Measurements from ENCODE around the gene PCDH9.
"Not testable (repeated sequence)": the region's sequence is repeated elsewhere in the genome, so short reads cannot be mapped to it uniquely, and the experiment has no call there.

The PCDH9 gene

DNA sequence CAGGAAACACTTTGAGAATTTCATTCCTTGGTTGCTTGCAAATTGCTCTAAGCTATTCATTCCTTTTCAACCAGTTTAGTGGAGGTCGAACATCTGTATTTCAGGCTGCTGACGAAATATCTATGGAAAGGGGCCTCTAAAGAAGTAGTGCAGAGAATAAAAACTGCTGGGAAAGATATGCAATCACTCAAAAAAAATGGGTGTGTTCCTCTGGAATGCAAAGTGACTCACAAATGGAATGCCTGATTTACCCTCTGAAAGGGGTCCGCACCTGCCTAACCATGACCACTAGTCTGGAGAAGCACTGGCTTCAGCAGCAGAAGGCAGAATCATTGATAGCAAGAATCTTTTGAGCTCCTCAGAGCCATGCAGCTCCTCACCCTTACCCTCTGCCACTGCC, 129.4 kb downstream of the PCDH9 start:
- Mint-ChIP-seq H3K9me3 (peaks cover 3% of the 10 kb centered on the region), H3K4me1 (no peaks in the 10 kb centered on the region), H3K36me3 (no peaks in the 10 kb centered on the region), H3K27ac (no peak overlapping the region), H3K4me3 (no peak overlapping the region), H3K27me3 (no peaks in the 10 kb centered on the region)
- ATAC-seq, result no peak

DNA sequence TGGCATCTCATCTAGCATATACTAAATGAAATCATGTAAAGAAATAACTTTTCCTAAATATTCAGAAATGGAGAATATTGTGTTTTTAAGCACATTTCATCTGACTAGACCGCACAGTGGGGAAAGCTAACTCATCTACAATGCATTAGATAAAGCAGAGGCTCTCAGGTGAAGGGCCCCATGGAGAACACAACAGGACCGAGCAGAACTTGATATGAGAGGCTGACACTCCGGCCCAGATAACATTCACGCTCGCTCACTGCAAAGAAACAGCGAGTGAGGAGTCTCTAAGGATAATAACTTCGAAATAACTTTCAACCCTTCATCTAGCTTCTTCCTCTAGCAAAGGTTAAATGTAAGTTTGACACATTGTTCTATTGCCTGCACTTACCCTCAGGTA, 130.6 kb downstream of the PCDH9 start:
- H3K9me3 Mint-ChIP-seq, result no peaks in the 10 kb centered on the region
- no peak overlapping the region for H3K4me3 Mint-ChIP-seq
- no peak overlapping the region for H3K27ac Mint-ChIP-seq
- no peak for ATAC-seq
- no peaks in the 10 kb centered on the region for H3K27me3 Mint-ChIP-seq
- H3K4me1 Mint-ChIP-seq, result no peaks in the 10 kb centered on the region
- H3K36me3 Mint-ChIP-seq, result no peaks in the 10 kb centered on the region

DNA sequence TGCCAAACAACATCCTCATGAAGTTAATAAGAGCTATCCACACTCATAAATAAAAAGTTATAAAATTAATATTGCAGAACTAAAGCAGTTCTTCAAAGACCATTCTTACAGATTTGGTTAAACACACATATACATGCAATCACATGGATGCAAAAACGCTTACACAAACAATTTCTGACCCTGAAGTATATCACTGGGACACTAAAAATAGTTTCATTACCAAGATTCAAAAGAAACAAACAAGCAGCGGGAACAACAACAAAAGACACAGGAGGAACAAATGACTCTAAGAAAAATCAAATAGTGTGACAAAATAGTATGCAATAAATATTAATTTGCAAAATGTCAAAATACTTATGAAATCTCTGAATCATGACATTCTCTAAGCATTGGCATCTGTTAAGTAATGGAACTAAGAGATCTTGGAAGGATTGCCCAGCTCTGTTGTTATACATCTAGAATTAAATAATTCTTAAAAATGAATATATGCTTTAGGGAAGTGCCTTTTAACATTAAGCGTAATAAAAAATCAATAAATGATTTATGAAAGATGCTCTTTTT, 132.2 kb downstream of the PCDH9 start:
- Mint-ChIP-seq H3K4me3 (no peak overlapping the region), H3K4me1 (no peaks in the 10 kb centered on the region), H3K9me3 (no peaks in the 10 kb centered on the region), H3K36me3 (no peaks in the 10 kb centered on the region), H3K27me3 (no peaks in the 10 kb centered on the region), H3K27ac (no peak overlapping the region)
- ATAC-seq, result no peak

DNA sequence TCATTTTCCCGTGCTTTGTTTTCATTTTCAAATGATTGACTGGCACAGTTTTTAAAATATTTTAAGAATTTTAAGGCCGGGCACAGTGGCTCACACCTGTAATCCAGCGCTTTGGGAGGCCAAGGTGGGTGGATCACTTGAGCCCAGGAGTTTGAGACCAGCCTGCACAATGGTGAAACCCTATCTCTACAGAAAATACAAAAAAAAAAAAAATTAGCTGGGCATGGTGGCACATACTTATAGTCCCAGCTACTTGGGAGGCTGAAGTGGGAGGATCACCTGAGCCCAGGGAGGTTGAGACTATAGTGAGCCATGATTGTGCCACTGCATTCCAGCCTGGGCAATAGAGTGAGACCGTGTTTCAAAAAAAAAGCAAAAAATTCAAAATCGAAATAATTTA, 133.2 kb downstream of the PCDH9 start:
- not testable (repeated sequence) for H3K4me3 Mint-ChIP-seq, H3K36me3 Mint-ChIP-seq, ATAC-seq, H3K4me1 Mint-ChIP-seq, H3K9me3 Mint-ChIP-seq, H3K27ac Mint-ChIP-seq, H3K27me3 Mint-ChIP-seq

DNA sequence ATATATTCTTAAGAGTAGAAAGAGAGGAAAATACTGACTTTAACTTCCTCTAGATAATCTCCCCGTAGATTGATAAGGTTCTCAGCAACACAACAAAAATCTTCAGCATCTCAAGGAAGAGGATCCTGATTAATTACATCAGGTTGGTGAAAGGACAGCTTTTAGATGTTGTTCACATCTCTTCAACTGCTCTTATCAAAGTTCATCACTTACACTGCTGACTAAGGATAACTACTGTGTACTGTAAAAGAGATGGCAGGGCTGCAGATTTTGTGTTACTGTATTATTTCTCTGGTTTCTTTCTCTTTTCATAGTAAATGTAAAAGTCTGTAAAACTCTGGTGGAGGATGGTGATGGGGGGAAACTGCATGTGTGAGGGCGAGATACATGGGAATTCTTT, 133.7 kb downstream of the PCDH9 start:
- no peaks in the 10 kb centered on the region for H3K4me1 Mint-ChIP-seq
- no peak overlapping the region for H3K4me3 Mint-ChIP-seq
- H3K27ac Mint-ChIP-seq, result no peak overlapping the region
- no peaks in the 10 kb centered on the region for H3K9me3 Mint-ChIP-seq
- no peaks in the 10 kb centered on the region for H3K36me3 Mint-ChIP-seq
- H3K27me3 Mint-ChIP-seq, result no peaks in the 10 kb centered on the region
- ATAC-seq, result no peak

DNA sequence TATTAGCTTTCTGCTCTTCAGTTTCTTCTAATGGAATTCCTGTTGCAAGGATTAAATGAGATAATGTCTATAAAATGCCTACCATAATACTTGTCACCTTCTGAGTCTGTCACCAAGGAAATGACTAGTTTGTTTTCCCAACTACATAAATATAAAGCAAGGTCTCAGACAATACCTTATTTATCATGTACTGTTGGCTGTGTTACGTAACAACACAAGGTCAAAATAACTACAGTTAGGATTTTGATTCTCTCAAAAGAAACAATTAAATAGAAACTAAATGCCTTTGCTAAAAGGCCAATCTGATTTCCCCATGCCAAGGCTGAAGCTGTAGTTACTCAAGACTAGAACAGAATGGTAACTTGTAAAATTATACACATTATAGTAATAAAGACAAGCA, 134.5 kb downstream of the PCDH9 start:
- Mint-ChIP-seq H3K9me3 (no peaks in the 10 kb centered on the region), H3K27ac (no peak overlapping the region), H3K4me1 (no peaks in the 10 kb centered on the region), H3K4me3 (no peak overlapping the region), H3K27me3 (no peaks in the 10 kb centered on the region), H3K36me3 (no peaks in the 10 kb centered on the region)
- no peak for ATAC-seq

DNA sequence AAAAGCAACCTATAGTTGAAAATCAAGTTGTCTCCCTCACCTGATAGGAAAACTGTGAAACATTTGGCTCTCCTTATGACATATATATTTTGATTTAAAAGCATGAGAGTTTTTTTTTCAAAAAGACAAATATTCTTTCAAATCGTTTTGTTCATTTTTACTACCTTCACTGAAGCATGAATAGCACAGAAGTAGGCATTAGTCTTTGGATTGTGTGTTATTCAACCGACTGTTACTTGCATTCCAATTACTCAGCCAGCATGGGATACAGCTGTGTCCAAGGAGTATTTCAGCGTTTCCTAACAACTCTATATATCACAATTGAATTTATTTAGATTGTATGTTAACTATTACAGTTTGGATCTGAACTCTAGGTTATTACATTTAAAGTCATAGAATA, 135.2 kb downstream of the PCDH9 start:
- H3K36me3 Mint-ChIP-seq, result no peaks in the 10 kb centered on the region
- H3K4me1 Mint-ChIP-seq, result no peaks in the 10 kb centered on the region
- H3K27ac Mint-ChIP-seq, result no peak overlapping the region
- H3K4me3 Mint-ChIP-seq, result no peak overlapping the region
- no peak for ATAC-seq
- H3K9me3 Mint-ChIP-seq, result no peaks in the 10 kb centered on the region
- no peaks in the 10 kb centered on the region for H3K27me3 Mint-ChIP-seq

DNA sequence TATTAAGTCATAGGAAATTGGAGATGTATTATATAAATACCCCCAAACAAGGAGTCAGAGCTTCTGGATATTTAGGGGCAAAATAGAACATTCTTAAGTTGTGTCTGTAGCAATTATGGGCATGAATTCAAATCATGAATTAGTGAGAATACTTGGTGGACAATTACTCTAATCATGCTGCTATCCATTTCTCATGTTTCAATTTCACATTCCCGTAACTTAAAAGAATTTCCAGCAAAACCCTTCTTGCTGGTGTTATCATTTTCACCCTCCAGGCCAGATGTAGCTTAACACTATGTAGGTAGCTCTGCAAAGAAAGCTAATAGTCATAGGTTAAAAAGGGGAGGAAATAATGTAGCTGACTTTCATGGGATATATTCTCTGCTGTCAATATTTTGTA, 136.1 kb downstream of the PCDH9 start:
- Mint-ChIP-seq H3K4me3 (no peak overlapping the region), H3K9me3 (no peaks in the 10 kb centered on the region), H3K27ac (no peak overlapping the region), H3K4me1 (no peaks in the 10 kb centered on the region), H3K27me3 (no peaks in the 10 kb centered on the region), H3K36me3 (no peaks in the 10 kb centered on the region)
- no peak for ATAC-seq

DNA sequence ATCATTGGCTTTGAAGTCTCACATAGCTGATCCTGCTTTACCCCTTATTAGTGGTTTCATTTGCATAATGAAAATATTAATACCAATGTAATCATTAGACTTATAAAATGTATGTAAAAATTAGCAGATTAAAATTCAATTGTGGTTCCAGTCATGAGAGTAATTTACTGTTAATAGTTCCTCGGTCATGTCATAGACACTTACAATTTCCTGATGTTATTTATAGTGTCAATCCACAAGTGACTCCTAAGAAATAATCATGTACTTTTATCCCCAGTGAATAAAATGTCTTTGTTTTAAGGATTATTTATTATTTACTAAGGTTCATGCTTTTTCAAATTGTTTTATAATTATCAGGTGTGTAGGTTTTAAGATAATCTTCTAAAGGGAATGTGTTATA, 138.5 kb downstream of the PCDH9 start:
- H3K27ac Mint-ChIP-seq, result no peak overlapping the region
- no peaks in the 10 kb centered on the region for H3K27me3 Mint-ChIP-seq
- no peaks in the 10 kb centered on the region for H3K4me1 Mint-ChIP-seq
- ATAC-seq, result no peak
- H3K36me3 Mint-ChIP-seq, result no peaks in the 10 kb centered on the region
- no peaks in the 10 kb centered on the region for H3K9me3 Mint-ChIP-seq
- no peak overlapping the region for H3K4me3 Mint-ChIP-seq

DNA sequence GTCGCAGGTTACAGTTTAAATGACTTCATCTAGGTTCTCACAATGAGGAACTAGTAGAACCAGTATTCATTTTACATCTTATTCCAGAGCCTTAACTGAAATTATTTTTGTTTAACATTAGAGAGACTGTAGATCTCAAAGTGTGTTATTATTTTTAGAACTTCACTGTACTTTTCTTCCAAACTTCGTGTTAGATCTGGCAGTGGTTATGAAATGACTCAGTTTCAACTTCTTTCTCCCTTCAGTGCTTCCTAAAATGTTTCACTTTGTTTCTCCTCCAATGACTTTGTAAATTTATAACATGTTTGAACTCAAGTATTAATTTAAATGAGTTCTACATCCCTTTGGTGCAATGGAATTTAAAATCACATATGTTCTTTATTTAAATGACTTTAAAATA, 139.3 kb downstream of the PCDH9 start:
- no peak overlapping the region for H3K4me3 Mint-ChIP-seq
- H3K27me3 Mint-ChIP-seq, result no peaks in the 10 kb centered on the region
- no peaks in the 10 kb centered on the region for H3K4me1 Mint-ChIP-seq
- no peaks in the 10 kb centered on the region for H3K9me3 Mint-ChIP-seq
- H3K36me3 Mint-ChIP-seq, result no peaks in the 10 kb centered on the region
- H3K27ac Mint-ChIP-seq, result no peak overlapping the region
- no peak for ATAC-seq

DNA sequence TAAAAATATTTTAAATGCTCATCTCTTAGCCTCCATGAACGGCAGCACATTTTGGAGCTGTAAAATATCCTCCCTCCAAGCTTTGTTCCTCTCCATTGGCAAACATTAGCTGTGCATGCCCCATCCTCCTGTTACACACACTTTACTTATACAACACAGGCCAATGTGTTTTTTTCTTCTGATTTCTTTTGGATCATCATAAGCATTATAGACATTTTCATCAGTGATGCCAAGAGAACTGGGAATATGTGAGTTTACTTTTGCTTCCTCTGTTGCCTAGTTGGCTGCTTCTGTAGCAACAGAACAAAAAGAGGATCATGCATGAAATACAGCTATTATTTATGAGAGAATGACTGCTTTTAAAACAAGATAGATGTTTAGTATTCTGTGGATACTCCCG, 142.6 kb downstream of the PCDH9 start:
- H3K4me1 Mint-ChIP-seq, result no peaks in the 10 kb centered on the region
- H3K4me3 Mint-ChIP-seq, result no peak overlapping the region
- no peak overlapping the region for H3K27ac Mint-ChIP-seq
- no peaks in the 10 kb centered on the region for H3K27me3 Mint-ChIP-seq
- ATAC-seq, result no peak
- no peaks in the 10 kb centered on the region for H3K9me3 Mint-ChIP-seq
- H3K36me3 Mint-ChIP-seq, result no peaks in the 10 kb centered on the region

DNA sequence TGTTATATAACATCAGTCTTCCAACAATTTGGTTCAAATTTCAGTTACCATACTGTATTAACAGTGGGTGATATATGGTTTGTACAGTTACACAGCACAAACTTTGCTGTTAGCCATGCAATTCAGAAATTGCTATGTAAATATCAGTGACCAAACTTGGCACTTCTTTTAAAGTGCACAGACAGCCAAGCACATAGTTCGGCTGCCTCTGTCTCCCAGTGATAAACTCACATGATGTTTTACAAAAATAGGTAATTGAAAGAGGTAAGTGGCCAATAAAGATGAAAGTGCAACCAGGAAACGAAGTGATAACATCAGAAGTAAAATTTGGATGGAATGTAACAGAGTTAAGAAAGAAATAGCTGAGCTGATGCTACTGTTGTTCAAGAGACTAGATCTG, 143.9 kb downstream of the PCDH9 start:
- H3K27ac Mint-ChIP-seq, result no peak overlapping the region
- no peak overlapping the region for H3K4me3 Mint-ChIP-seq
- H3K9me3 Mint-ChIP-seq, result no peaks in the 10 kb centered on the region
- ATAC-seq, result no peak
- H3K36me3 Mint-ChIP-seq, result no peaks in the 10 kb centered on the region
- H3K27me3 Mint-ChIP-seq, result no peaks in the 10 kb centered on the region
- H3K4me1 Mint-ChIP-seq, result no peaks in the 10 kb centered on the region

DNA sequence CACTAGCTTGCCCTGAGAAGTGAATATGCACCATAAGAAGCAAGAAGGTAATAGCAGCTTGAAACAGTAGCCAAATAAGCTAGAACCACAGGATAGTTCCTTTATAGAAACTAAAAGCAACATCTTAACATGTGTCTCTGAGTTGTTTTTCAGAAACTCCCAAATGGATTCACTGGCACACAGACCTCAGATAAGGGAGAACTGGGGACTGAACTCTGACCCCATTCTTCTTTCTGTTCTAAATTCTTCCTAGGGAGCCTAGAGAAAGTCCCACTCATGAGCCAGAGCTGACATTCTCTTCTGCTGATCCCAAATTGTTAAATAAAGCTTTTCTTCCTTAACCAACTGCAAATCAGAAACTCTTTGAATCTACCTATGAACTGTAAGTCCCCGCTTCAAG, 146.1 kb downstream of the PCDH9 start:
- Mint-ChIP-seq H3K9me3 (no peaks in the 10 kb centered on the region), H3K36me3 (no peaks in the 10 kb centered on the region), H3K27me3 (no peaks in the 10 kb centered on the region), H3K4me3 (no peak overlapping the region), H3K4me1 (no peaks in the 10 kb centered on the region), H3K27ac (no peak overlapping the region)
- no peak for ATAC-seq

DNA sequence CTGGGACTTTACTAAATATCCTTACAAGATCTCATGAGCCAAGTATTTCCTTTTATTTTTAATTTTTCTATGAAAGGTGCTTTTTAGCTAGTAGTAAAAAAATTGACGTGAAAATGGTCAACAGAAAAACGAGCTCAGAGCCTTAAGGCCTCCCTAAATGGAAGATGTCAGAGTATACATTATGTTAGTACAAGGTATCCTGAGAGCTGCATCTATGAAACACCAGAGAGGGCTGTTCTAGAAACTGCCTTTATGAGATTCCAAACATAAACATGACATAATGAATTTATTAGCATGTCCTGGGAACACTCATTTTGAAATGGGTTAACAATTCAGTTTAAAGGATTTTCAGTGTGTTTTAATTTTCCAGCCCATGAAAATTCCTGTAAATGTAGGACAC, 146.6 kb downstream of the PCDH9 start:
- Mint-ChIP-seq H3K27ac (no peak overlapping the region), H3K4me3 (no peak overlapping the region), H3K36me3 (no peaks in the 10 kb centered on the region), H3K4me1 (no peaks in the 10 kb centered on the region), H3K9me3 (no peaks in the 10 kb centered on the region), H3K27me3 (no peaks in the 10 kb centered on the region)
- ATAC-seq, result no peak

DNA sequence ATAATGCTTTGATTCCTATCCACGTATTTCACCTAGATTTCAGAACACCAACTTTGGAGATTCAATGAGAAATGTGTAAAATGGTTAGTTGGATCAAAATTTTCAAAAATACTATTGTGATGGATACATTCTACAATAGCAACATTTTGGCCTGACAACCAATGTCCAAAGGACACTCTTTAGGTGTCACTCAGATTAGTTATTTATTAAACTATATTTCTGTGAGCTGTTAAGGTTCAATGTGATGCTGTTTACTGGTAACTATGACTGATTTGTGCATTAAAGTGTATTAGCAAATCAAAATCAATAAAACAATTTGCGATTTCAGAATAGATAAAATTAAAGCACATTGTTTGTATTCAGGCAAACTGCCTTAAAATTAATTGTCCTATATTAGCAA, 149.8 kb downstream of the PCDH9 start:
- Mint-ChIP-seq H3K9me3 (peaks cover 4% of the 10 kb centered on the region), H3K36me3 (no peaks in the 10 kb centered on the region), H3K27ac (no peak overlapping the region), H3K4me1 (no peaks in the 10 kb centered on the region), H3K4me3 (no peak overlapping the region), H3K27me3 (no peaks in the 10 kb centered on the region)
- ATAC-seq, result no peak

DNA sequence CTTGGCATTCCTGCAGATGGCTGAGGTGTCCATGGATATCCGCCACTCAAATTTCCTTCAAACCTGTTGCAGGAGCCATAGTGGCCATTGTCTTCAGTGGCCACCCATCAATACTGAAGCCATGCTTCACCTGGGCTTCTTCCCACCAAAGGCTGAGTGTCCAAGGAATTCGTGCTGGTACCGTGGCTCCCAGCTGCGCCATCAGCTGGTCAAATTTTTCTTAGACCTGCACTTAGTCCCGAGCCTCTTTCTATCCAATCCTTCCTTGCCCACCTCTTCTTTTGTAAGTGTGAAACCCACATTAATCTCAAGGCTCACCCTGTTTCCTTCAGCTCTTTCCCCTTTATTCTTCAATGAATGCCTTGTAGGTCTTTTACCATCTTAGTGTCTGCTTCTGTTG, 152.1 kb downstream of the PCDH9 start:
- ATAC-seq, result no peak
- H3K9me3 Mint-ChIP-seq, result peaks cover 4% of the 10 kb centered on the region
- no peak overlapping the region for H3K27ac Mint-ChIP-seq
- no peaks in the 10 kb centered on the region for H3K27me3 Mint-ChIP-seq
- H3K4me3 Mint-ChIP-seq, result no peak overlapping the region
- no peaks in the 10 kb centered on the region for H3K36me3 Mint-ChIP-seq
- no peaks in the 10 kb centered on the region for H3K4me1 Mint-ChIP-seq

DNA sequence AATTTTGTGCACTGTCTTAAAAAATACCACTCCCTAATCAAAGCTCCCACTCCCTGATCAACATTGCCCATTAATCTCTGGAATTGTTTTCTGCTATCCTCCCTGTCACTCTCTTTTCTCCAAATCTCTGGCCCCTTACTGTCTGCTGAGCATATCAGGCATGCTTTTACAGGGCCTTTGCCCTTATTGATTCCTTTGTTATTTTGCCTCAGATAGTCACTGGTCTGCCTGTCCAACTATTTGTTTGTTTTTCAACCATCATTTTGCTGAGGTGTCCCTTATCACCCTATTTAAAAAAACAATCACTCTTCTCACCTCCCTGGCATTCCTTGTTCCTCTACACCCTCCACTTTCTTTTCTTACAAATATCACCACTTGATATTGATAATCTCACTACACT, 153.0 kb downstream of the PCDH9 start:
- no peaks in the 10 kb centered on the region for H3K27me3 Mint-ChIP-seq
- no peak overlapping the region for H3K27ac Mint-ChIP-seq
- no peak for ATAC-seq
- H3K4me3 Mint-ChIP-seq, result no peak overlapping the region
- peaks cover 4% of the 10 kb centered on the region for H3K9me3 Mint-ChIP-seq
- H3K36me3 Mint-ChIP-seq, result no peaks in the 10 kb centered on the region
- no peaks in the 10 kb centered on the region for H3K4me1 Mint-ChIP-seq
